Activated CD4-positive, alpha-beta T cell treated with anti-CD3 and anti-CD28 coated beads, Interleukin-2, amount 50 U/mL, for 4 hours (primary cell): Measurements from ENCODE around the gene TSPAN3.

Source experiments
- DNase-seq, 2 experiments: peaks; one replicate each; pipeline ENCODE4 v3.0.0-alpha.2; 2020

The TSPAN3 gene

DNA sequence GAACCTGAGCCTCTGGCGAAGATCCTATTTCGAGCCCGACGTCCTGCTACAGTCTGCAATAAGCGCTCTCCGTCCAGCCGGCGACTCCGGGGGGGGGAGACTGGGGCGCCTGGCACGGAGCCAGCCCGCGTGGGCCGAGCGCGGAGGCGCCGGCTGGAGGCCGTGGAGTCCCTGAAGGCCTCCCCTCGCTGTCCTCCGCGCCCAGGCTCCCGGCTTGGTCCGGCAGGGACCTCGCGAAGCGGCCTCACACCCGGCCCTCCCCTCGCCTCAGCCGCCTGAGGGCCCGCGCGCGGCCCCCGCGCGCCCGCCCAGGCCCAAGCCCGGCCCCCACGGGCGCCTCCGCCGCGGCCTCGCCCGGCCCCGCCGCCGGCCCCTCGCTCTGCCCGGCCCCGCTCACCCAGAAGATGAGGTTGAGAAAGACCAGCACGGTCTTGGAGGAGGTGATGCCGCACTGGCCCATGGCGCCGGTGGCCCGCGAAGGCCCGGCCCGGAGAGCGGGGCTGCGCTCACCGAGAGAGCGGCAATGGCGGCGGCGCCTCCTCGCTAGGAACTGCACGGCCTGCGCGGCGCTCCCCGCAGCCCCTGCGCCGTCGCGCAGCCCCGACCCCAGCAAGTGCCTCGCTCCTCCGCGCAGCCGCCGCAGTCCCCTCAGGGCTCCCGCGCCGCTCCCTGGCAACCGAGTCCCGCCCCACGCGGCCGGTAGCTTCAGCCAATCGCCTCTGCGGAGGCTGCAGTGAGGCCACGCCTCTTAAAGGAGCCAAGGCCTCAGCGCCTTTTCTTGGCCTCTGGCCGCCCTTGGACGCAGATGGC is at the start of gene TSPAN3:
Gene TSPAN3 (minus strand): TSS at position 615 of the 810 bp plus-strand sequence. CDS start 155 bp downstream, at position 460.
- DNase-seq = peak; percentile 88 to 89

DNA sequence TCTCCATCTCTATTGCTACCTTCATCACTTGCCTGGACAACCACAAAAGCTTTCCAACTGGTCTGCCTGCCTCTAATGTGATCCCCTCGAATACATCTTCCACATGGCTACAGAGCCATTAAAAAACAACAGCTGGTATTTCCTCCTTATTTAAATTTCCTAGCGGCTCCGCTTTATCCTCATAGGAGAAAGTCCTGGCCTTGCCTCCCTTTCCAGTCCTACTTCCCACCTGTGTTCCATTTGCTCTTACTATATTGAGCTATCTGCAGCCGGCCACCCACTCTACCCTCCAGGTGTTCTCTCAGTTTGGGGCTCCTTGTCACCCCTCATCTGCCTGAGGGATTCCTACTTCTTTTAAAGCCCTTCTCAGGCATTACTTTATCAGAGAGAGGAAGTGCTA is 49.7 kb upstream of the TSPAN3 start:
- DNase-seq = no peak

DNA sequence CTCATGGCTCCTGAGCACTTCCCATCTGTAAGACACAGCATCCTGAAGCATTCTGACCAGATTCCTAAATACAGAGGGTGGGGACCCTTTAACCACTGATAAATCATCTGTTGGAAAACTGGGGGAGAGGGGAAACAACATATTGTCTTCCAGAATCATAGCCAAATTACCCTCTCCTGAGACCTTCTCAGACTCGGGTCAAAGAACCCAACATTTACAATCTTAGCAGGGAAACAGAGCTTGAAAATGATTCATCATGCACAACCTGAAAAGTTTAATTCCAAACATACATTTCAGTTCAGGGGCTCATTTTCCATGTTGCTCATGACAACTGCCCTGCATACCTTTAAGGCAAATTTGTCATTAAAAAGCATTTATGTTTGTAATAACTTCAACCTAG is 48.5 kb upstream of the TSPAN3 start:
- DNase-seq = no peak

DNA sequence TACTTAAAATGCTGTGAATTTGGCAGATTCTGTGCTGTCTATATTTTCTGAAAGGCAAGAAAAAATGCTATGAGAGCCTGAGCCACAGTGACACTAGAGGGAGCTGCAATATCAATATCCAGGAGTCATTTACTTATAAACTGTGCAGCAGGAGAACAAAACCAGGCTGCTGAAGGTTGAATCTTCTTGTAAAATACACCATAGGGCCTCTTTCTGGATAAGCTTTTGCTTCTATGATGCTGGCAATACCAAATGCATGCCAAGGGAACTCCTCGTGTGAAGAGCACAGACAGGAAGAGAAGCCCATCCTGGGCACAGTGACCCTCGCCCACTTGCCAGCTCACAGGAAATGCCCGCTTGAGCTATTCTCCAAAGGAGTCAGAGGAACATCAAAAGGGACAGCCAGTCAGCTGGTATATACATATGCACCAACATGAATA is 48.0 kb upstream of the TSPAN3 start:
- DNase-seq = peak; percentile 6 to 7

DNA sequence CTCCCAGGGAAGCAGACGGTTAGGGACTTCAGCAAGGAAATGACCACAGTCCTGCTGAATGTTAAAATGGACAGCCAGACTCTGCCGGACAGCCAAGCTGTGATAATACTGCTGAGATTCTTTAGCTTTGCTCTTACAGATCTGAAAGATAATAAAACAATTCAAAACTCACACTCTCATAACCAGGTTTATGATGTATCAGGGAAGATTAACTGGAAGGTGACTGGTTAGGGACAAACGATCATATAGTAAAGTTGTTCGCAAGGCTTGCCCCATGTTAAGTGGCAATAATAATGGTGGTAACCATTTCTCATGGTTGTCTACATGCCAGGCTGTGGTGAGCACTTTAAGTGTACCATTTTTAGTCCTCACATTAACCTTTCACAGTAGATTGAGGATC is 44.3 kb upstream of the TSPAN3 start:
- DNase-seq = no peak

DNA sequence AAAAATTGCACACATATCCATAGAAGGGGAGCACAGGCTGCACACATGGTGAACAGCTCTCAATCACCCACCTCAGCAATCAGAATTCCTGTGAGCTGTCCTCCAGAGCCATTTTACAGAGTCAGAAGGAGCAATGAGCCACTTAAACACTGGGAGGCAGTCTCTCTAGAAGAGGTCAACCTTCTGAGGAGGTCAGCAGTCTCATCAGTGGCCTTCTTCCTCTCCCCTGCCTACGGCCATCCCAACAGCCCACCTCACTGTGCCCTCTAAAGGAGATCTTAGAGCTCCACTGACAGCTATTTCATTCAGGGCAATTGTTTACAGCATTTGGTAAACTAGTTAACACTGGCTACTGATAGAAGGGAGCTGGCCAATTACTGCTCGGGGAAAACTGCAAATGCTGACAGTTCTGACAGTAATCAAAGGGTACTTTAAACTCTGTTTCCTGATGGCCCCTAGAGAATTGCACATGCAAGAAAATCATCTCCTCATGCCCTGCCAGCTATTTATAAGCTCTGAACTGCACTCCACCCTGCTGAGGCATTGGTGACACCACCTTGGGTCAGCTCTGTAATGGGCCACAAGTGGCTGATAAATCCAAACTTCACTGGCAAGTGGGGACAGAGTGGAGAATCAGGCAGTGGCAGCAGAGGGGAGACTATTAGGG is 42.1 kb upstream of the TSPAN3 start:
- no peak for DNase-seq

DNA sequence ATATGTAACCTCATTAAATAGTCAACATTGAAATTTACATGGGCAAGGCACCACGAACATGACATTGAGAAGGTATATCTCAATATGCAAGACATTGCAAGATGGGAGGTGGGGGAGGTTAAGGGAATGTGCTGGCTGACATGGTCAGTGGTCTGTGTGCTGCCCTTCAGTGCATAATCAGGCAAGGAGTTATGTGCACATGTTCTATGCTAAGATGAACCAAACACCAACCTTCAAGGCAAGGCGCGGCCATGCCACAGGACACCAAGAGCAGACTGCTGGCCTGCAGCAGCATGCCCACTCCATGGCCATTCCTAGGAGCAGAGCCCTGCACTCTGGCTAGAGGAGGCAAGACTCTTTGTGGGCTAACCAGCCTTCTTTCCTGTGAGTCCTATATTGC is 40.9 kb upstream of the TSPAN3 start:
- no peak for DNase-seq

DNA sequence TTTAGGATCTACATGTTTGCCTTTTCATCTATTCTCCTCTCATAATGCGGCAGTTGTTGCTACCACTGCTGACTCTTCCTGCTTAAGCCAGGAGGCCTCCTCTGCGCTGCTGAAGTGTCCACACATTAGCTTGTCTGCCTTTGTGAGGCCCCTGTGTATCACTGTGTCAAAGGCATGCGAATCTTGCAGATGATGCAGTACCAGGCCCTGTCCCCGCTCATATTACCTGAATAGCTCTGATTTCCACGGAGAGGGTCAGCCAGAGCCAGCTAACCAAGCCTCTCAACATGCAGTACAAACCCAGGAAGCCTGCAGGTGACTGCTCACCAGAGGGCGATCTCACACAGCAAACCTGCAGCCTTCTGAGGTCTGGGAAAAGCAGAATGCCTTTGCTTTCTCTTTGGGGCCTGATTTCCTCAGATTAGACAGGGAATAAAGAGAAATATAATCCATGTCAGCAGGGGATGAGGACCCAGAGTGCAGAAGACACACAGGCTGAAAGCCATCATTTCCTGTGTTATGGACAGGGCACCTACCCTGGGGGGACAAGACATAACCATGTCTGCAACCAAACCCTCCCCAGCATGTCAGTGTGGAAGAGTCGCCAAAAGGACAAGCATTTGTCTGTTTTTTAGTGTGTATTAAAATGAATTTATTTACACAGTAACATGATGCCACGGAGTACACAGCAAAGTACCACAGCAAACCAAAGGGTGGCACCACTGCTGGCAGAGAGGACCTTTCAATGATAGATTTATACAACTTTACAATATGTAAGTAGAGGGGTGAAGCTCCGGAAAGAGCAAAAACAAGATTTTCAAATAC is 36.8 kb upstream of the TSPAN3 start:
- DNase-seq = peak; percentile 6 to 12

DNA sequence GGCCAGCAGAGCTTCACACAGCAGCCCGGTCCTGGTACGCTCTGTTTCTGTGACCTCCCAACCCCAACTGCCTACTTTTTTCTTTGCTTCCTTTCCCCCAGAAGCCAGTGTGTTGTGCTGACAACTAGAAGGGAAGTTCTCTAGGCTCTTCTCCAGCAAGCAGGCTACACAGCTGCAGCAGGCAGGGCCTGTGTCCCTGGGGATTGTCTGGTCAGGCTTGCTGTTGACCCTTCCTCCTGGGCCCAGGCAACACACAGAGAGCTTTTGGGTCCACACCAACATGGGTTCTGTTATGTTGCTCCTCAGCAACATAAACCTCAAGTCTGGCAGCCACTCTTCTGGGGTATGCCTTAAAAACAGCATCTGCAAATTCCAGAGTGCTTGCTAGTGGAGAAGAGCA is 36.2 kb upstream of the TSPAN3 start:
- no peak for DNase-seq

DNA sequence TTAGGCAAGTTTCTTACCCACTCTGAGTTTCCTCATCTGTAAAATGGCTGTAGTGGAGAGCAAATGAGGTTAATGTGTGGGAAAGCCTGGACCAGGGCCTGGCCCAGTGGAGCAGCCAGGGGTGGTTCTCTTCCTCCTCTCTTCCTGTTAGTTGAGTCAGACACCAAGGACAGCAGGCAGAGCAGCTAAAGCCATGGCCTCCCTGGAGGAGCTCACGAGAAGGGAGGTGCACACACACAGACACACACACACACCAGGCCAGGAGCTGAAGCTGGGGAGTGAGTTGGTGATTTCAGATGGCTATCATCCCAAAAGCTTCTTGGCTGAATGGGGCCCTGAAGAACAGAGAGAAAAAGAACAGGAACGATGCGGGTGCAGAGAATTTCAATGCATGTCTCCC is 33.2 kb upstream of the TSPAN3 start:
- DNase-seq = no peak

DNA sequence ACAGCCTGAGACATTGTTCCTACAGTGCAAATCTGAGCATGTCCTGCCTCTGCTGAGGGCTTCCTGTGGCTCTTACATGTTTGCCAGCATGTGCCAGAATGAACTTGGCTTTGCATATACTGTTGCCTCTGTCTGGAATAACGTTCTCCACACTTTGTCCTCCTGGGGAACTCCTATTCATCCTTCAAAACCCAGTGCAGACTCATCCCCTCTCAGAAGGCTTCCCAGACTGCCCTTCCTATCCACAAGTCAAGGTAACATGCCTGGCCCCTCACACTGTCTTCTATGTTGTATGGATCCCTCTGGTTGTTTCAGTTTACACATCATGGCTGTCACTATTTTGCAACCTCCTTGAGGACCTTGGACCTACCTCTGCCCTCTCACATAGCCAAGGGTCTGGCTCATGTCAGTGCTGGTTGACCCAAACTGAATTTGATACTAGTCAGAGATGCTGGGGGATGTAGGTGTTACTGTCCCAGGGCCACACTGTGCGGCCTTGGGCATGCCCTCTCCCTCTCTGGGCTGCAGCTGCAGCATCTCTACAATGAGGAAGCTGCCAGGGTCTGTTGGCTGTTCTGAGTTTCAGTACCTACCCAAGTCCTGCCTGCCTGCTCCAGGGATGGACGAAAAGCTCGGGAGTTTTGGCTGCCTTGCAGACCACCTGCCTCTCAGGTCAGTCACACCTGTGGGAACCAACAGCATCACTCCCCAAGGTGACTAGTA is 29.0 kb upstream of the TSPAN3 start:
- DNase-seq = no peak

DNA sequence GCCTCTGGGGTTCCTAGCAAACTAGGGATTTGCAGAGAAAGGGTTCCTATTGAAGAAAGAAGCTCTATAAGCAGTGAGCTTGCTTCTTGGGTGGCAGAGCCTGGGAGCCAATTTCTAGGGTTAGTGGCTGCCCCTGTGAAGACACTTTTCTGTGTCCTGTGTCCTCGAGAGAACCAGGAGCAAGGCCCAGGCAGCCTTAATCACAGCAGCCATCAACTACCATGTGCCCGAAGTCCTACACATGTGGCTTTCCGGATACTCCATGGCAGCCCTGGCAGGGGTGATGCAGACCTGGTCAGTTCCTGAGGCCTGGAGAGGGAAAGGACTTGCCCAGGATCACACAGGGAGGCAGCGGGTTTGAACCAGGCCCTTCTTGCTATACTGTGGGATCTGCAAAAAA is 27.7 kb upstream of the TSPAN3 start:
- no peak for DNase-seq

DNA sequence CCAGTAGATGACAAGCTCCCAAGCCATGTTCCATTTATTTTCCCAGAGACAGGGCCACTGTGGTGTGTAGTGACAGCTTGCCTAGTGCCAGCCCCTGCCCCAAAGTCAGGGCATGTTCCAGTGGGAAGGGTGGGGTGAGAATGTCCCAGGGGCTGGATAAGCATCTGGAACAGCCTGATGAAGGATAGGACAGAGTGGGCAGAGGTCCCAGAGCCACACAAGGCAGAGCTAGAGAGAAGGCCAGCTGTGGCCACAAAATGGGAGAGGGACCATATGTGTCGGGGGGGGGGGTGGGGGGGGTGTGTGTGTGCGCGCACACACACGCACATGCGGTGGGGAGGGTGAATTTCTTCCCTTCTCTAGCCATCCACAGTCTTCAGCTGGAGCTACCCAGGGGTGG is 27.0 kb upstream of the TSPAN3 start:
- DNase-seq = no peak

DNA sequence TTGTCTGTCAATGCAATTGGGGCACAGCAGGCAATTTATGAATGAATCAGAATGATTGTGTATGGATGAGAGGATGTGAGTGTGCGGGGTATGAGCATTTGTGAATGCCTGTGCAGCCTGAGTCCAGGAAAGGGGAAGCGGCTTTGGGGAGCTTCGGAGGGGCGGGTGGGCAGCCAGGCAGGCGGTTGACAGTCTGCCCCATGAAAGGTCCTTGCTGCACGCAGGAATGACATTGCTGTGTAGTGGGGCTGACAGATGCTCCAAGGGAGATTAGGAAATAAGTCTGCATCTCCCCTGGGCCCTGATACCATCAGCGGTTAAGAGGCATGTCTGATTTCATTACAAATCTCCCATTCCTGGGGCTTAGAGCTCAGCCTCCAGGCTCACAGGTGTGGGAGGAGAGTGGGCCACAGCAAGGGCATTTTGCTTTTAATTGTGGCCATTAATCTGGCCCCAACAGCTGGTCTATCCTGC is 26.4 kb upstream of the TSPAN3 start:
- DNase-seq = no peak

DNA sequence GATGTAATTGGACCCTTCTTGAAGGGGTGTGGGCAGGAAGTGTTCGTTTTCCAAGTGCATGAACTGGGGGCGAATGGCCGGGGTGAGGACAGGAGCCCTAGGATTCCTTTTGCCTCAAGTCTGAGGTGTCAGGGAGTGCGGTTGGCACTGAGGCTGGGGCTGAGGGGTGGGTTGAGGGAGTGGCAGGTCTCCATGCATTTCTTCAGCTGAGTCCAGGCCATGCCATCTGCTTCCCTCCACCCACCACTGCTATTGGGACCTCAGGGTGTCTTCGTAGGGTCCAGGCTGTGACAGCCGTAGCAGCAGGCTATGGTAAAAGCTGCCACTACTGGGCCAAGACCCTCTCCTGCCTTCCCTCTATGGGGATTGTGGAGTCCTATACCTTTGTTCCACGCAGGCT is 25.6 kb upstream of the TSPAN3 start:
- DNase-seq = no peak

DNA sequence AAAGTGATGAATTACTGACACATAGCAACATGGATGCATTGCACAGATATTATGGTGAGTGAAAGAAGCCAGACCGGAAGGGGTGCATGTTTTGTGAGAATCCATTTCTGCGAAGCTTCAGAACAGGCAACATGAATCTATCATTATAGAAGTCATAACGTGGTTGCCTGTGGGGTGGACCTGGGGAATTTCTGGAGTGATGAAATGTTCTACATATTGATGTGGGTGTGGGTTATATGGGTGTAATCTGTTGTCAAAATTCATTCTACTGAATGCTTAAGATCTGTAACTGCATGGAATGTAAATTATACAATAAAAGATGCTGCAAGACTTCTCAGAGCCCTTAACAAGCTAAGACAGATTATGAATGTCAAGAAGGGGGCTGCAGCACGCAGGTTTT is 25.2 kb upstream of the TSPAN3 start:
- DNase-seq = no peak

DNA sequence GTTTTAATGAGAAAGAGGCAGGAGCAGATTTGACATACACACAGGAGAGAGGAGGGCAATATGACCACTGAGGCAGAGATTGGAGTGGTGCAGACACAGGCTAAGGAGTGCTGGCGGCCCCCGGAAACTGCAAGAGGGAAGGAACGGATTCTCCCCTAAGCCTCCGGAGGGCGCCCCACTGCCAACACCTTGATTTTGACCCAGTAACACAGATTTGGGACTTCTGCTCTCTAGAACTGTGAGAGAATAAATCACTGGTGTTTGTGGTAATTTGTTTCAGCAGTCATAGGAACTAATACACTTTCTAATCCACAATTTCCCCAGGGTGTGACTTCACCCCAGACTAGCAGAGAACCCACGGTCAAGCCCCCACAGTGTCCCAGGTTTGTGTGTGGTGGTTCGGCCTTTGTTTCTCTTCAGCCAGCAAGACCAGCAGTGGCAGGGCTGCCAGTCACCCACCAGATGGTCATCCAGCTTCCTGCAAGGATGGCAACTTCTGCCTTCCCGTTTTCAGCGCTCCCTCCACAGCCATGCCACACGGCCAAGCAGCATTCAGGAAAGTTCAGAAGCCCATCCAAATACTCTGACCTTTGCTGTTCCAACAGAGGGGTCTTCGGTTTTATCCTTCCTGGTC is 23.6 kb upstream of the TSPAN3 start:
- DNase-seq = no peak

DNA sequence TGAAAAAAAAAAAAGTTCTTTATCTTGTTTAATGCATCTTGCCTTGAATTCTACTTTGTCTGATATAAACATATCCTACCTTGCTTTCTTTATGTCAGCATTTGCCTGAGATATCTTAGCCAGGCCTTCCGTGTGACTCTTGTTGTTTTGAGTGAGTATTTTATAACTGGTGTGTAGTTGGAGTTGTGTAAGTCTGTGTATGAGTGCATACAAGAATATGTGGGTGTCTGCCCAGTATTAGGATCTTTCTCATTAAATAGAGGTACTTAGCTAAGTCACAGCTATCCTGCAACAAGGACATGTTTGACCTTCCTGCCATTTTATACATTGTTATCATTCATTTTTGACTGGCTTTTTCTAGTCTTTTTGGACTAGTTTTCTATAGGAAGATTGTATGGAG is 22.5 kb upstream of the TSPAN3 start:
- no peak for DNase-seq

DNA sequence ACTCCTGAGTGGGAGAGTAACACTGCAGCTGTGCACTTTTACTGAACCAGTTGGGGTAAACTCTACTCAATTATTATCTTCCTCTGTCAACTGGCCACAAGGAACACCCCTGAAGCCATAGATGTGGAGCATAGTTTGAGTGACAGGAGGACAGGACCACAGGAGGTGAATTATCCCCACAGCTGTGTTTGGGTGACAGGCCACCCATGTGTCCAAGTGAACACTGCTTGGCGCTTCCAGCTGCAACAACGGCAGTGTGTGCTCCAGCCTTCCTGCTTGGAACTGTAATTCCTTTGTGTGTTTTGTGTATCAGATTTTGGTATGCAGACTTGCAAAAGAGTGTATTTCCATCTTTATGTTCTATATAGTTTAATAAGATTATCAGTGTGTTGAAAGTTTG is 20.2 kb upstream of the TSPAN3 start:
- DNase-seq = no peak

DNA sequence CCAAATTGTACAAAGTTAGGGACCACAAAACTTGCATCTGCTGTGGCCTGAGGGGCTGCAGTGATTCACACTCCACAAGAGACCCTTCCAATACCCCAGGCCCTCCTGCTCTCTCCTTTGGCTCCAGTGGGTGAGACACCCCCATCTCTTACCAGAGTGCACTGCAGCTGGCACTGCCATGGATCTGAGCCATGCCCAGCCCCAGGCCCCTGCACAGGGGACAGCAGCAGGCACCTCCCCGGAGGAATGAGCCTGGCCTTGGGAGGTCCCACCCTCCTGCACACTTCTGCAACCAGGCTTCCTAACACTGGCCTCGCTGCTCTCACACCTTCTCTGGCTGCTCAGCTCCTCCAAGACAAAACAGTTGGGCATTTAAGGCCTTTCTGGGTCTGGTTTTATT is 16.3 kb upstream of the TSPAN3 start:
- no peak for DNase-seq

DNA sequence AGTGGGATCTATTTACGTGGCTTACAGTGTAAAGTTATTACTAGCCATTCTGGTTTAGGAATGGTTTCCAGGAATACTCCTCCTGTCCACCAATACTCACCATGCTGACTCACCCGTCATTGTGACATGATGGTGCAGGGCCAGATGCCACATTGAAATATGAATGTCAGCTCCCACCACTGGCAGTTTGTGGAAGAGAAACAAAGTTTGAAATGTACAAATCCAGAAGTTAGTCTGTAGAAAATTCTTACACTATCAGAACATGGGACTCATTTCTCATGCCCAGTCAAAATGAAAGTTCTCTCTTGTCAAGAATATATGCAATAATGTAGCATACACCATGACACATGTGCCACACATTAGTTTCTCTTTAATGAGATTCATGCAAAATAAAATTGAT is 14.4 kb upstream of the TSPAN3 start:
- no peak for DNase-seq

DNA sequence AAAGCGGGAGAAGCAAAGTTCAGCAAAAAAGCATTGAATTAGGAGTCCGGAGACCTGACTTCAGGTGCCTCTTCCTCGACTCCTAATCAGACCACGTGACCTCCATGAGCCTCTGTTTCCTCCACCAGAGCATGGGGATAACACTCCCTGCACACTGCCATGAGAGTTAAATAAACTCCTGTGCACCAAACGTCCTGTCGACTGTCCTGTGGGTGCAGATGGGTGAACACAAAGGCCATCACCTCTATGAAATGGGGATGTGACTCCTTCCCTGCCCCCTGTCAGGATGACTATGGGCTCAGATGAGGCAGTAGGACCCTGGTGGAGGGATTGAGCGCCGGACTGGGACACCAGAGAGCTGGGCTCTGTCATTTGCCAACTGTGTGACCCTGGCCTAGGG is 13.5 kb upstream of the TSPAN3 start:
- no peak for DNase-seq
